Activated T-helper 1 cell treated with anti-CD3 and anti-CD28 coated beads, Interleukin-12 subunit alpha, Interleukin-12 subunit beta, Interleukin-2, Interleukin-4 antibody, amounts not matched to agents 30 ng/mL and 10 ng/mL and 1 ng/mL, durations not matched to agents 14 hours and 24 hours and 36 hours (primary cell): ENCODE data around the gene PRKCB. TPM values are rescaled to one million over a fixed set of nuclear protein-coding genes. Genes with fewer than 3 reads are reported as not detected.

Experiments used
- DNase-seq: peaks from one replicate; pipeline ENCODE4 v3.0.0; 2021; ENCODE audit warnings: low spot score
- H3K27ac Mint-ChIP-seq: one replicate; pipeline ENCODE4 v1.8.0; 2021; ENCODE audit warnings: mild to moderate bottlenecking, mixed read lengths
- H3K27me3 Mint-ChIP-seq: one replicate; pipeline ENCODE4 v1.8.0; 2022; ENCODE audit warnings: mild to moderate bottlenecking, moderate library complexity, mixed read lengths; ENCODE audit not compliant: insufficient read depth
- H3K36me3 Mint-ChIP-seq: one replicate; pipeline ENCODE4 v1.8.0; 2021; ENCODE audit warnings: low read depth, mixed read lengths
- H3K4me1 Mint-ChIP-seq: one replicate; pipeline ENCODE4 v1.8.0; 2021; ENCODE audit warnings: low read depth, mixed read lengths
- H3K4me3 Mint-ChIP-seq: one replicate; pipeline ENCODE4 v1.8.0; 2021; ENCODE audit warnings: mild to moderate bottlenecking, moderate library complexity, mixed read lengths
- H3K9me3 Mint-ChIP-seq: one replicate; pipeline ENCODE4 v1.8.0; 2021; ENCODE audit warnings: mixed read lengths
- intact Hi-C: fragments of 100-400 bp; cut with micrococcal nuclease; formaldehyde crosslinking; loops from one replicate; pipeline ENCODE4 v1.15.1; 2024
- total RNA-seq: library from RNA; stranded (reverse); gene quantifications from 2 replicates; pipeline ENCODE4 v1.2.3, GENCODE V29; 2022

Gene PRKCB
- total RNA-seq, 1 donor from 2014 or later: 100 TPM

- Mint-ChIP-seq H3K4me1 (peaks cover 74% of the 10 kb centered on the region), H3K27ac (peak overlapping the region; percentile 34), H3K9me3 (no peaks in the 10 kb centered on the region), H3K4me3 (no peak overlapping the region), H3K36me3 (peaks cover 4% of the 10 kb centered on the region), H3K27me3 (no peaks in the 10 kb centered on the region)
- DNase-seq: no peak
- intact Hi-C loops: loop anchor here (5.0 kb wide), 1 partner anchor 103 kb away; no protein-coding TSS in a partner anchor
Measured at GRCh38 chr16:23859713-23860269, 24.0 kb downstream of the PRKCB start.

GRCh38 chr16:23861874-23862273 lies 26.1 kb downstream of the PRKCB start:
- intact Hi-C loops: loop anchor here (5.0 kb wide), 1 partner anchor 100 kb away; no protein-coding TSS in a partner anchor
- H3K27me3 Mint-ChIP-seq: no peaks in the 10 kb centered on the region
- peaks cover 6% of the 10 kb centered on the region for H3K36me3 Mint-ChIP-seq
- H3K9me3 Mint-ChIP-seq: no peaks in the 10 kb centered on the region
- peaks cover 85% of the 10 kb centered on the region for H3K4me1 Mint-ChIP-seq
- H3K4me3 Mint-ChIP-seq: no peak overlapping the region
- H3K27ac Mint-ChIP-seq: no peak overlapping the region
- no peak for DNase-seq

GRCh38 chr16:23862556-23862955 lies 26.8 kb downstream of the PRKCB start:
- H3K4me3 Mint-ChIP-seq: no peak overlapping the region
- H3K27me3 Mint-ChIP-seq: no peaks in the 10 kb centered on the region
- H3K4me1 Mint-ChIP-seq: peaks cover 82% of the 10 kb centered on the region
- no peak overlapping the region for H3K27ac Mint-ChIP-seq
- H3K9me3 Mint-ChIP-seq: no peaks in the 10 kb centered on the region
- DNase-seq: no peak
- intact Hi-C loops: loop anchor here (5.0 kb wide), 1 partner anchor 100 kb away; no protein-coding TSS in a partner anchor
- peaks cover 6% of the 10 kb centered on the region for H3K36me3 Mint-ChIP-seq

GRCh38 chr16:23863511-23864422 lies 28.0 kb downstream of the PRKCB start:
- Mint-ChIP-seq H3K4me1 (peaks cover 82% of the 10 kb centered on the region), H3K36me3 (peaks cover 16% of the 10 kb centered on the region), H3K27ac (peak overlapping the region; percentile 91), H3K4me3 (peak overlapping the region; percentile 84), H3K9me3 (no peaks in the 10 kb centered on the region), H3K27me3 (no peaks in the 10 kb centered on the region)
- intact Hi-C loops: loop anchor here (1.0 to 5.0 kb wide), 5 partner anchors 11 to 99 kb away; no protein-coding TSS in a partner anchor
- DNase-seq: peak; percentile 30

- peaks cover 83% of the 10 kb centered on the region for H3K4me1 Mint-ChIP-seq
- no peak overlapping the region for H3K4me3 Mint-ChIP-seq
Measured at GRCh38 chr16:23865853-23866252, 30.1 kb downstream of the PRKCB start.

GRCh38 chr16:23866621-23867020 lies 30.8 kb downstream of the PRKCB start:
- no peaks in the 10 kb centered on the region for H3K9me3 Mint-ChIP-seq
- intact Hi-C loops: no loop called here
- H3K27me3 Mint-ChIP-seq: no peaks in the 10 kb centered on the region
- peaks cover 79% of the 10 kb centered on the region for H3K4me1 Mint-ChIP-seq
- H3K36me3 Mint-ChIP-seq: peaks cover 17% of the 10 kb centered on the region
- no peak overlapping the region for H3K27ac Mint-ChIP-seq
- DNase-seq: no peak
- no peak overlapping the region for H3K4me3 Mint-ChIP-seq

More at GRCh38 chr16:23865853-23866252, 30.1 kb downstream of the PRKCB start:
- intact Hi-C loops: no loop called here
- no peak for DNase-seq
- Mint-ChIP-seq H3K27me3 (no peaks in the 10 kb centered on the region), H3K9me3 (no peaks in the 10 kb centered on the region), H3K27ac (no peak overlapping the region), H3K36me3 (peaks cover 17% of the 10 kb centered on the region)

- no peak for DNase-seq
- Mint-ChIP-seq H3K27ac (no peak overlapping the region), H3K36me3 (peaks cover 19% of the 10 kb centered on the region), H3K4me1 (peaks cover 72% of the 10 kb centered on the region), H3K4me3 (no peak overlapping the region), H3K27me3 (no peaks in the 10 kb centered on the region), H3K9me3 (no peaks in the 10 kb centered on the region)
- intact Hi-C loops: no loop called here
Measured at GRCh38 chr16:23867566-23867965, 31.8 kb downstream of the PRKCB start.

- Mint-ChIP-seq H3K9me3 (no peaks in the 10 kb centered on the region), H3K27ac (no peak overlapping the region), H3K4me3 (no peak overlapping the region), H3K4me1 (peaks cover 68% of the 10 kb centered on the region), H3K36me3 (peaks cover 19% of the 10 kb centered on the region), H3K27me3 (no peaks in the 10 kb centered on the region)
- DNase-seq: no peak
- intact Hi-C loops: no loop called here
Measured at GRCh38 chr16:23868136-23868535, 32.4 kb downstream of the PRKCB start.

GRCh38 chr16:23869052-23869451 lies 33.3 kb downstream of the PRKCB start:
- intact Hi-C loops: loop anchor here (1.0 kb wide), 2 partner anchors 11 to 27 kb away; no protein-coding TSS in a partner anchor
- peak overlapping the region; percentile 86 for H3K27ac Mint-ChIP-seq
- peak; percentile 39 for DNase-seq
- no peaks in the 10 kb centered on the region for H3K27me3 Mint-ChIP-seq
- H3K36me3 Mint-ChIP-seq: peaks cover 19% of the 10 kb centered on the region
- no peaks in the 10 kb centered on the region for H3K9me3 Mint-ChIP-seq
- peak overlapping the region; percentile 45 for H3K4me3 Mint-ChIP-seq
- H3K4me1 Mint-ChIP-seq: peaks cover 67% of the 10 kb centered on the region

GRCh38 chr16:23871924-23872323 lies 36.1 kb downstream of the PRKCB start:
- H3K4me1 Mint-ChIP-seq: peaks cover 61% of the 10 kb centered on the region

GRCh38 chr16:23874613-23875294 lies 39.0 kb downstream of the PRKCB start:
- H3K27ac Mint-ChIP-seq: no peak overlapping the region
- H3K36me3 Mint-ChIP-seq: peaks cover 2% of the 10 kb centered on the region
- intact Hi-C loops: no loop called here
- no peak for DNase-seq
- no peaks in the 10 kb centered on the region for H3K27me3 Mint-ChIP-seq
- no peak overlapping the region for H3K4me3 Mint-ChIP-seq
- peaks cover 64% of the 10 kb centered on the region for H3K4me1 Mint-ChIP-seq
- H3K9me3 Mint-ChIP-seq: no peaks in the 10 kb centered on the region

More at GRCh38 chr16:23871924-23872323, 36.1 kb downstream of the PRKCB start:
- Mint-ChIP-seq H3K36me3 (peaks cover 16% of the 10 kb centered on the region), H3K27ac (no peak overlapping the region), H3K9me3 (no peaks in the 10 kb centered on the region), H3K4me3 (no peak overlapping the region), H3K27me3 (no peaks in the 10 kb centered on the region)
- no peak for DNase-seq
- intact Hi-C loops: no loop called here

- H3K4me1 Mint-ChIP-seq: peaks cover 69% of the 10 kb centered on the region
- H3K27me3 Mint-ChIP-seq: no peaks in the 10 kb centered on the region
- no peak overlapping the region for H3K4me3 Mint-ChIP-seq
- H3K9me3 Mint-ChIP-seq: no peaks in the 10 kb centered on the region
- H3K27ac Mint-ChIP-seq: no peak overlapping the region
- no peak for DNase-seq
- peaks cover 2% of the 10 kb centered on the region for H3K36me3 Mint-ChIP-seq
- intact Hi-C loops: loop anchor here (2.0 kb wide), 1 partner anchor 134 kb away; no protein-coding TSS in a partner anchor
Measured at GRCh38 chr16:23876256-23876896, 40.6 kb downstream of the PRKCB start.
